ENCODE measurements around the gene ZNF132. TPM values are rescaled to one million over a fixed set of nuclear protein-coding genes. Genes with fewer than 3 reads are reported as not detected.

The ZNF132 gene
- total and polyA plus RNA-seq, 5 experiments from 2014 or later = 1.0 to 10.6 (median 3.1) TPM

- Mint-ChIP-seq H3K4me3 (no peak overlapping the region), H3K27ac (peak overlapping the region in 1 of 10 donors; percentile 1), H3K36me3 (peaks cover 0 to 49% (median 14%) of the 10 kb centered on the region in 3 donors), H3K27me3 (peaks cover 0 to 23% (median 8%) of the 10 kb centered on the region in 5 donors), H3K4me1 (peaks cover 15 to 22% (median 20%) of the 10 kb centered on the region in 4 donors), H3K9me3 (no peaks in the 10 kb centered on the region)
- POLR2A ChIA-PET = interaction anchor here (0.6 kb wide), 1 partner anchor 9 kb away, joined by 7 read pairs; no protein-coding TSS in a partner anchor
- ATAC-seq (no peak), DNase-seq (no peak)
Measured at GRCh38 chr19:58394821-58395219, 45.1 kb downstream of the ZNF132 start.

DNA sequence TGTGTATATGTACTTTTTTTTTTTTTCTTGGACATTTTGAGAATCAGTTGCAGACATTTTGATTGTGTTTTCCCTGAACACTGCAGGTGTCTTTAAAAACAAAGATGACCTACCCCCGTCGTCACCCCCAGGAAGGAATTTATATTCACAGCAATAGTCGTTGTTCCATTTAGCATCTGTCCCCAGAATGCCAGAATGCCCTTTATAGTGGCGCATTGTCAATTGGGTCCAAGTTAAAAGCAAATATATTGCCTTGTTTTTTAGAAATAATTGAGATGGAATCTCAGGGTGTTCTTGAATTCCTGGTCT, 46.3 kb downstream of the ZNF132 start:
- H3K36me3 Mint-ChIP-seq = peaks cover 0 to 58% (median 21%) of the 10 kb centered on the region in 3 donors
- H3K4me3 Mint-ChIP-seq = no peak overlapping the region
- H3K4me1 Mint-ChIP-seq = peaks cover 15 to 29% (median 25%) of the 10 kb centered on the region in 4 donors
- peaks cover 0 to 23% (median 8%) of the 10 kb centered on the region in 5 donors for H3K27me3 Mint-ChIP-seq
- H3K27ac Mint-ChIP-seq = no peak overlapping the region
- POLR2A ChIA-PET = no interaction called here
- DNase-seq (no peak), ATAC-seq (no peak)
- H3K9me3 Mint-ChIP-seq = no peaks in the 10 kb centered on the region

GRCh38 chr19:58392945-58393724, 46.8 kb downstream of the ZNF132 start:
- H3K27ac Mint-ChIP-seq = peak overlapping the region in 1 of 10 donors; percentile 69
- ATAC-seq = no peak
- no peaks in the 10 kb centered on the region for H3K9me3 Mint-ChIP-seq
- peaks cover 0 to 63% (median 21%) of the 10 kb centered on the region in 3 donors for H3K36me3 Mint-ChIP-seq
- no peak overlapping the region for H3K4me3 Mint-ChIP-seq
- H3K4me1 Mint-ChIP-seq = peaks cover 15 to 33% (median 30%) of the 10 kb centered on the region in 4 donors
- peaks cover 0 to 18% (median 7%) of the 10 kb centered on the region in 5 donors for H3K27me3 Mint-ChIP-seq
- no peak for DNase-seq
- POLR2A ChIA-PET = no interaction called here

DNA sequence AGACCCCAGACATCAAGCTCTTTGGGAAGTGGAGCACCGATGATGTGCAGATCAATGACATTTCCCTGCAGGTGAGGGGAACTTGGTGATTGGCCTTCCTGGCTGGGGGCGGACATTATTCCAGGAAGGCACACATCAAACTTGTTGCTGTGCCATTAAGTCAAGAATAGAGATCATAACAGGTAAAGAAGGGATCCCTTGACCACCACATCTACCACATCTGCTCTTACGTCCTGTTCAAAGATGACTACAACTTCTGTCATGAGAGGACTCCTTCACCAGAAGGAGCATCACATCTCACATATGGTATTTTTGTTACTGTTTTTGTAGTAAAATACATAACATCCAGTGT, 51.8 kb downstream of the ZNF132 start:
- POLR2A ChIA-PET = interaction anchor here (0.7 to 4.6 kb wide), 9 partner anchors 8 to 88 kb away, joined by 3 to 26 read pairs (median 6); partner anchors contain the start of genes RNF225, ZNF132, ZNF446 and ZNF497
- Mint-ChIP-seq H3K36me3 (peaks cover 0 to 52% (median 13%) of the 10 kb centered on the region in 3 donors), H3K4me3 (peak overlapping the region; percentile 92 to 99 (median 95)), H3K27ac (peak overlapping the region; percentile 97 to 100 (median 98)), H3K4me1 (peaks cover 12 to 54% (median 49%) of the 10 kb centered on the region in 4 donors), H3K9me3 (no peaks in the 10 kb centered on the region), H3K27me3 (peaks cover 0 to 2% (median 0%) of the 10 kb centered on the region in 5 donors)
- ATAC-seq = no peak
- no peak for DNase-seq

DNA sequence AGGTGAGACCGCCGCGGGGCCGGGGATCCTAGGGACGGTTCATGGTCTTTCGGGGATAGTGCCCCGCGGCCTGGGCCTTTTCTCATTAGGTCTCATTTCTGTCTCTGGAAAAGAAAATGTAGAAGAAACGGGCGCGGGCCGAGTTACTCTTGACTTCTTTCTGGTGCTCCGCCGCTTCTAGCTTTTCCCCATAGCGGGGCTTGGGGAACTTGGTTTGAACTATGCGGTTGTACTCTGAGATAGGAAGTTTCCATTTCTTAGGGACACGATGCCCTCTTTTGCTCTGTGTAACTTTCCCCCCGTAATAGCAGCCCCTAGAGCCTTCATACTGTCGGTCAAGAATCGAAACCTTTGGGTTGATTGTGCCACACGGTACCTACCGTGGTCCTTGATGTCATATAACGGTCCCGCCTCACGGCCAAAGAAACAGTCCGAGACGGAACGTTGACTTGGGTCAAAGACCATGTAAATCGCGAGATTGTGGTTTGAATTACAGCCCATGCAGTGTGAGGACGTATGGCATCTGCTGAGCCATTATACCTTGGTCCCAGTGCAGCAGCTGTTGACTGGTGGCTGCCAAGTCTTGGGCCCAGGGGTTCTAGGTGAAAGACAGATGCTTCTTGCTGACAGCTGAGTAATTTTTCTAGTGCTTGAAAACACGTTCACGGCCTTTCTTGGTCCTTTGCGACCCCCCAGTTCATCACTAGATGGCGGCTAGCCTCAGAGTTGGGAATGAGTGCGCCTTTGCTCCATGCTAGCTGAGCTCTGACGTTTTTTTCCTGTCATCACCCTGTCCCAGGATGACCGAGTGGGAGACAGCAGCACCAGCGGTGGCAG, 52.4 kb downstream of the ZNF132 start:
- peaks cover 10 to 54% (median 49%) of the 10 kb centered on the region in 4 donors for H3K4me1 Mint-ChIP-seq
- H3K9me3 Mint-ChIP-seq = no peaks in the 10 kb centered on the region
- POLR2A ChIA-PET = interaction anchor here (0.7 to 4.6 kb wide), 12 partner anchors 8 to 167 kb away, joined by 3 to 26 read pairs (median 4); partner anchors contain the start of genes RNF225, ZNF446, ZNF497 and ZNF584
- peaks cover 0 to 46% (median 13%) of the 10 kb centered on the region in 3 donors for H3K36me3 Mint-ChIP-seq
- H3K27ac Mint-ChIP-seq = peak overlapping the region; percentile 97 to 100 (median 98)
- DNase-seq (no peak), ATAC-seq (peak in 1 of 2 donors; percentile 2)
- H3K4me3 Mint-ChIP-seq = peak overlapping the region; percentile 92 to 99 (median 95)
- peaks cover 0 to 2% (median 0%) of the 10 kb centered on the region in 5 donors for H3K27me3 Mint-ChIP-seq

DNA sequence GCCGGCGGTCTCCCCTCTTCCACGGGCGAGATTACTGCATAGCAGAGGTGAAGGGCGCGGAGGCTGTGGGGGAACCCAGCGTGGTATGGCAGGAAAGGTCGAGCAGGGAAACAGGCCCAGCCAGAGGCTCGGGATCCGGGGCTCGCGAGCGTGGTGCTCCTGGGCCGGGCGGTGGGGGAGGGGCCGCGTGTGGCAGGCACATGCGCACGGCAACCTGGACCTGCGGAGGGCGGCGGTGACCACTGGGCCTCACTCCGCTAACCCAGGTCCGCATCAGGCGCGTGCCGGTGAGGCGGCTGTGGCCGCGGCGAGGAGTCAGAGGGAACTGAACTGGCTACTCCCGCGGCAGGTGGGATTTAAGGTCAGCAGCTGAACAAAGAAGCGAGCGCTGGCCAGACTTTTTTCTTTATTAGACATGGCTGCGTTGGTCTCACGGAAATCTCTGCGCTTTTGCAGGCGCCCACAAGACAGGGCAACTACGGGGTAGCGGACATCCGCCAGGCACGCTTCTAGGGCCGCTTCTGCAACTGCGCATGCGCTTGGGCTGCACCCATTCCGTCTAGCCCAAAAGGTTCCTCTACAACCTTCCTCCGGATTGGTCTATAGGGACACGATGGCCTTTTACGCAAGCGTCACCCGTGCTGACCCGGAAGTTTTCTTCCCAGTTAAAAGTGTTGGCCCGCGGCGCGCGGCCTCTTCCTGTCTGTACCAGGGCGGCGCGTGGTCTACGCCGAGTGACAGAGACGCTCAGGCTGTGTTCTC, 53.2 kb downstream of the ZNF132 start, which contains the start of gene RPS5:
Gene RPS5 (plus strand): TSS at position 694 of the 762 bp plus-strand sequence. CDS start 869 bp downstream, outside the sequence.
- Mint-ChIP-seq H3K27me3 (peaks cover 0 to 2% (median 0%) of the 10 kb centered on the region in 5 donors), H3K4me1 (peaks cover 14 to 58% (median 54%) of the 10 kb centered on the region in 4 donors), H3K4me3 (peak within 1 kb of the TSS; percentile 92 to 99 (median 95)), H3K36me3 (peaks cover 0 to 40% (median 9%) of the 10 kb centered on the region in 3 donors), H3K9me3 (no peaks in the 10 kb centered on the region), H3K27ac (peak within 1 kb of the TSS; percentile 97 to 100 (median 98))
- POLR2A ChIA-PET = interaction anchor here (0.7 to 4.6 kb wide), 16 partner anchors 9 to 189 kb away, joined by 3 to 26 read pairs (median 4); partner anchors contain the start of genes RNF225, ZNF446, ZNF497 and ZNF584
- peak; percentile 87 to 99 (median 96) for DNase-seq
- peak; percentile 89 to 90 for ATAC-seq

DNA sequence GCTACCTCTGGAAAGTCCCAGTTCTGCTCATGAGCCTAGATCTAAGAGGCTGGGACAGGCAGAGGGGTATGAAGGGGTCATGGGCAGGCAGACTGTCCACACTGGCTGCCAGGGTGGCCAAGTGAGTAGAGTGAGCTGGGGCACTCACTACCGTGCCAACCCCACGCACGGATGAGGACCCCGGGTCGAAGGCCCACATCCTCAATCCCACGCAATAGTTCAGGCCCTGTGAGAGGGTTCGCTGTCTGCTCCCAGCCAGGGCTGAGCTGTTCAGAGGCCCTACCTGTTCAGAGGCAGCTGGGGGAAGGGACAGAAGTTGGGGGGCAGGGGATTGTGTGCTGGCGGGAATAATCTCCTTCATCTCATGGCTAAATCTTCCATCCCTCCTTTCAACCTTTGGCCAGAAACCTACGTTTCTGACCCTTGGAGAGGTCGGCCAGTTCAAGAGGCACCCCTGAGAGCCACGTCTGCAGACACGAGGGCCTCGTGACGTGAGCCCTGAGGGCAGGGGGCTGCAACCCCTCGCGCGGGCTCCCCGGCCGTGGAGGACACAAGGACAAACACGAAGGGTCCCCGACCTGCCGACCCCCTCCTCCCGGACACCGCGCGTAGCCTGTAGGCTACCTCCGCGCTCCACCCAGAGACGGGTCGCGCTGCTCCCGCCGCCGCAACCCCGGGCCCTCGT, 53.9 kb downstream of the ZNF132 start:
- Mint-ChIP-seq H3K4me3 (peak overlapping the region; percentile 92 to 99 (median 95)), H3K36me3 (peaks cover 0 to 32% (median 9%) of the 10 kb centered on the region in 3 donors), H3K27ac (peak overlapping the region; percentile 97 to 100 (median 98)), H3K27me3 (peaks cover 0 to 2% (median 0%) of the 10 kb centered on the region in 5 donors), H3K4me1 (peaks cover 14 to 59% (median 54%) of the 10 kb centered on the region in 4 donors), H3K9me3 (no peaks in the 10 kb centered on the region)
- DNase-seq = peak in 2 of 10 donors; percentile 25 to 33
- ATAC-seq = no peak
- POLR2A ChIA-PET = interaction anchor here (0.9 to 4.6 kb wide), 13 partner anchors 15 to 190 kb away, joined by 3 to 26 read pairs (median 5); partner anchors contain the start of genes ZNF446, ZNF497, ZNF584 and ZSCAN22

GRCh38 chr19:58385313-58385890, 54.6 kb downstream of the ZNF132 start:
- no peaks in the 10 kb centered on the region for H3K9me3 Mint-ChIP-seq
- H3K36me3 Mint-ChIP-seq = peaks cover 0 to 27% (median 7%) of the 10 kb centered on the region in 3 donors
- POLR2A ChIA-PET = interaction anchor here (0.9 to 4.6 kb wide), 8 partner anchors 16 to 66 kb away, joined by 3 to 26 read pairs (median 7); partner anchors contain the start of genes ZNF497, ZNF584 and ZSCAN22
- peaks cover 12 to 54% (median 49%) of the 10 kb centered on the region in 4 donors for H3K4me1 Mint-ChIP-seq
- H3K27ac Mint-ChIP-seq = peak overlapping the region; percentile 97 to 100 (median 98)
- ATAC-seq (no peak), DNase-seq (no peak)
- peak overlapping the region; percentile 92 to 99 (median 95) for H3K4me3 Mint-ChIP-seq
- H3K27me3 Mint-ChIP-seq = peaks cover 0 to 2% (median 0%) of the 10 kb centered on the region in 5 donors

DNA sequence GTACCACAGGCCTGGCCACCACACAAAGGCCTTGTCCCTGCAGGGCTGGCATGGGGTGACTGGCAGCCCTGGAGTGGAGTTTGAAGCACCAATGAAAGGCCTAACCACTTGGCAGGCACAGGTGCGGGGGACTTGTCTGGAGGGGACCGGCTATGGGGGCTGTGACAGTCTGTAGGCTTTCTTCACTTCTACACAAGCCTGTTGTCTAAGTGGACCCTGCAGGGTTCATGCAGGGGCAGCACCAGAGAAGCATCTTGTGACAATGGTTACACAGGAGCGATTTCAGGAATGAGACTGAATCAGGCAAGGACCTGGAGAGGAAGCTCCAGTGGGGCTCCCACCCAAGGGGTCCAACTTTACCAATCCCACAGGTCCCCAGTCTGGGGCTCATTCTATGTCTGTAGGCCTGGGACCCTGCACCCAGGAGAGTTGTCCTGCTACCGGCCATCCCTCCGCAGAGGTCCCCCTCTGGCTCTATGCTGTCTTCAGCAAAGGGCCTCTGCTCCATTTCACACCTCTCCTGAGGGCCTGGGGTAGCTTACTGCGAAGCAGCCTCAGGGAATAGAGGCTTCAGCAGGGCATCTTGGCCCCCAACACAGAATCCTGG, 56.9 kb downstream of the ZNF132 start:
- H3K36me3 Mint-ChIP-seq = peaks cover 0 to 8% (median 0%) of the 10 kb centered on the region in 3 donors
- H3K27me3 Mint-ChIP-seq = peaks cover 0 to 2% (median 0%) of the 10 kb centered on the region in 5 donors
- H3K27ac Mint-ChIP-seq = peak overlapping the region in 7 of 10 donors; percentile 14 to 93 (median 71)
- no peaks in the 10 kb centered on the region for H3K9me3 Mint-ChIP-seq
- peak overlapping the region in 9 of 10 donors; percentile 10 to 89 (median 63) for H3K4me3 Mint-ChIP-seq
- POLR2A ChIA-PET = interaction anchor here (0.6 to 4.5 kb wide), 2 partner anchors 20 to 164 kb away, joined by 3 to 43 read pairs; partner anchors contain the start of gene ZNF497
- no peak for ATAC-seq
- no peak for DNase-seq
- peaks cover 19 to 55% (median 51%) of the 10 kb centered on the region in 4 donors for H3K4me1 Mint-ChIP-seq

All from naive thymus-derived CD8-positive, alpha-beta T cell (primary cell).